GM18861 (cell line): ENCODE data around the gene NFAT5.

ENCODE experiments used
- ATAC-seq: cut with Tn5 transposase; IDR thresholded peaks from one replicate; pipeline ENCODE4 v1.9.1; 2021; ENCODE audit not compliant: unreplicated experiment

NFAT5 gene

DNA sequence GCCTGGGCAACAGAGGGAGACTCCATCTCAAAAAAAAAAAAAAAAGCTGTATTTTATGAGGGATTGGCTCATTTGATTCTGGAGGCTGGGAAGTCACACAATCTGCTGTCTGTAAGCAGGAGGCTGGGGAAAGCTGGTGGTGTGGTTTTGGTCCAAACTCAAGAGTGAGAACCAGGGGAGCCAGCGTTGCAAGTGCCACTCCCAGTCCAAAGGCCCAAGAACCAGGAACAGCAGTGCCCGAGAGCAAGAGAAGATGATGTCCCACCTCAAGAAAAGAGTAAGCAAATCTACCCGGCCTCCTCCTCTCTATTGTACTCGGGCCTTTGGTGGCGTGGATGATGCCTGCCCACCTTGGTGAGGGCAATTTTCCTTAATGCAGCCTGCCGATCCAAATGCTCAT is 166.3 kb downstream of the NFAT5 start:
- ATAC-seq, result no peak

DNA sequence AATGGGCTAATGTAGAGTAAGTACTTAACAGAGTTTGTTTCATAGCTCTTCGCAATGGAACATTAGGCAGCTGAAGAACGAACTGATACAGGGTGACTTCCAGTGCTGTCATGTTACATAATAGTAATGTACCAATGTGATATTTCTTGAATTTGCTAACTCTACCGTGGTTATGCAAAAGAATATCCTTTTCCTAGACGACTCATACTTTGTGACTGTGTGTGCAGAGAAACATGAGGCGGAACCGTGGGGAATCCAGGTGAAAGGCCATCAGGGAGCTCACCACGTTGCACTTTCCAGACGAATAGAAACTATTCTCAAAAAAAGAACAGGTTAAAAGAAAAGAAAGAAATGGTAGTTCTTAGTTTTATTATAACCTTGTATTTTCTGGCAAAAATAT is 175.8 kb downstream of the NFAT5 start:
- ATAC-seq, result no peak

DNA sequence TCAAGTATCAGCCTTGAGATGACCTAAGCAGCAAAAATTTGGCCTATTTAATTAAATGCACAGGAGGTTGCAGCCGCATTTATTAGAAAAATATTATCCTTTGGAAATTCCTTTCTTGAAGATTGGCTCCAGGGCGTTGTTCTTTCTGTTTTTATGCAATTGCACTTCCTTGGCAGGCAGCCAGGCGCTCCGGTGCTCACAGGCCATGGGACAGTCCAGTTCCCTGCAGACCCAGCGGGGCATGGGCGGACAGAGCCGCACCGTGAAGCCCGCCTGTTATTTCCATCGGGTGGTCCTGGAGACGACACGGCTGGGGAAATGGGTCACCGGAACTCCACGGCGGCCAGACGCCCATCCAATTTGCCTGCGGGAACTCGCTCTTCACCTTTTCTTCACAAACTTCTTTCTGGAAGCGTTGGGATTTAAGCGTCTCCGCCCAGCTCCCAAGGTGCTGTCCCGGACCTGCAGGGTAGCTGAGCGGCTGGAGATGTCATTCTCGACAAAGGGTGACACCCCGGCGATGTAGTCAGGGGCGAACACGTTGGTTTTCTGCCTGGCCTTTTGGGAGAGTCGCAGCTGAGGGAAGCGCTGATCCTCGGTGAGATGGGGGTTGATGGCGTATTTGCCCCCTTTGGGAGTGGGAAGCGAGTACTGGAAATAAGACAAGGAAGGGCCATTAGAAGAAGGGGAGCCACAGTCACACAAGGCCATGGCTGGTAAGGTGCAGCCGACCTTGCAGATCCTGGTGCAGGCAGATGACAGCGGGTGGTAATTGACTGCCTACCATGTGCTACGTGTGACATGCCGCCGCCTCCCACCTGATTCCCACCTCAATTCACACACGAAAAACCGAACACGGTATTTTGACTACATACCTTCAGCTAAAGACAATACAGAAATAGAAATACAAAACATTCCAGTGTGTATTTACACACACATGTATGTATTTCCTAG is 176.5 kb downstream of the NFAT5 start:
- ATAC-seq, result no peak

DNA sequence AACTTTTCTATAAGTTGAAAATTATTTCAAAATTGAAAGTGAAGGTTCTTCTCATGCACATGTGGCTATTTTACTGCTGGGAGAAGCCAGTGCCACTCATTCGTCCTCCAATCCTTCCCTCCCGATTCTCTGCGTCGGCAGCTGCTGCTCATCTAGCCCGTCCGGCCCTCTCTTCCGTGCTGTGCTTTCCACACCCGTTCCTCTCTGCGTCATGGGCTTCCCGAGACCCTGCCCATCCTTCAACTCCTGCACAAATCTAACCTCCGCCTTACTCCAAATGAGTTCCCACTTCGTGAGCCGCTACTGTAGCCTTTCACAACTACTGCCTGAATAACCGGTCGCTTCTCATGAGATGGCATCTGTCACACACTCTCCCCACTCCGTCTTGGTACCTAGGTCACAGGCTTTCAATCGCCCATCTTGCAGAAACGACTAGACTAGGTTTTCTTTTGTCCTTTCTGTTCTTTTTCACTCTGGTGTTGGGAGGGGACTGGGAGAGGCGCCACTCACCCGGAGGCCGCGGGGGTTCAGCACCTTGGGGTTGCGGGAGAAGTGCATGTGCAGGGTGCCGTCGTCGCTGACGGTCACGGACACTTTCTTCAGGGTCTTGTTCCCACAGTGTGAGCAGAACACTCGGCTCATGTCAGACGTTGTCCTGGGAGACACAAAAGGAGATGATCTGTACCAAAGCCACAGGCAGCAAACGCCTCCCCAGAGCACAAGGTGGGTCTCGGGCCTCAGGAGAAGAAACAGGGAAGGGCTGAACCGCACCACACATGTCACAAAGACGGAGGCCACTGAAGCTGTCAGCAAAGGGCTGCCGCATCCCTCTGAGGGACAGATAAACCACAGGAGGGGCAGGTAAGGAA is 178.8 kb downstream of the NFAT5 start:
- ATAC-seq, result no peak

DNA sequence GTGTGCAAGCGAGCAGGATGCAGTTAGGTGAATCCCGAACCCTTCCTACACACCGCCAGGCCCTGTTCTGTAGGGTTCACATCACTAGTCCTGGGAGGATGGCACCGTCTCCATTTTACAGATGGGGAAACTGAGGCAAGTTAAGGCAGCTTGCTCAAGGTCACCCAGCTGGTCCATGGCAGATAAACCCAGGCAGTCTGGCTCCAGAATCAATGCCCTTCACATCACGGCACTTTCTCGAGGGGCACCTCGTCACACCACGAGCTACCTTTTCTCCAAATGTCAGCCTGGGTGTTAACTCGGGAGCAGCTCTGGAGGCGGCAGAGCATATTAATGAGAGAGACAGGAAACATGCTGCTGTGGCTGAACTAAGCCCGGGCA is 179.5 kb downstream of the NFAT5 start:
- ATAC-seq, result no peak

DNA sequence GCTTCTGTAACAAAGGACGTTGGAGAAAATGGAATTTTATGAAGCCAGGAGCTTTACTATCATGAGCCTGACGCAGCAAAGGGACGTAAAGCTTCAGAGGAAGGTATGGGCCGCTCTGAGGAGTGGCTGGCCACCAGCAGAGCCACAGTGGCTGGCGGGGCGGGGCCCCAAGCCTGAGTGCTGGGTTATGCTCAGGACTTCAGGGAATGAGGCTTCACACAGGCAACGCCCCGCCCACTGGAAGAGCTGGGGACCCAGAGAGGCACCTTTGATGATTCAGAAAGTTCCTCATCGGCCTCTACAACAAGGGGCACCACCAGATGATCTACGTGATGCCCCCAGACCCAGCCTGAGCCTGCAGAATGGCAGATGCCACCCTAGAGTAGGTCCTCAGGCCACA is 180.2 kb downstream of the NFAT5 start:
- no peak for ATAC-seq

DNA sequence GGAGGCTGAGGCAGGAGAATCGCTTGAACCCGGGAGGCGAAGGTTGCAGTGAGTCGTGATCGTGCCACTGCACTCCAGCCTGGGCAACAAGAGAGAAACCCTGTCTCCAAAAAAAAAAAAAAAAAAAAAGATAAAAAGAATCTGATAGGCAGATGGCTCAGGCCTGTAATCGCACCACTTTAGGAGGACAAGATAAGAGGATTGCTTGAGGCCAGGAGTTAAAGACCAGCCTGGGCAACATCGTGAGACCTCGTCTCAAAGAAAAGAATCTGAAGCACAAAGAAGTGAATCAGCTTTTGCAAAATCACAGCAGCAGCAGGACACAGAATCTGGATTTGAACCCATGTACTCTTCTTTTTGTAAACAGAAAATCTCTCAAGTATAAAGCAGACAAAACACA is 181.3 kb downstream of the NFAT5 start:
- no peak for ATAC-seq

DNA sequence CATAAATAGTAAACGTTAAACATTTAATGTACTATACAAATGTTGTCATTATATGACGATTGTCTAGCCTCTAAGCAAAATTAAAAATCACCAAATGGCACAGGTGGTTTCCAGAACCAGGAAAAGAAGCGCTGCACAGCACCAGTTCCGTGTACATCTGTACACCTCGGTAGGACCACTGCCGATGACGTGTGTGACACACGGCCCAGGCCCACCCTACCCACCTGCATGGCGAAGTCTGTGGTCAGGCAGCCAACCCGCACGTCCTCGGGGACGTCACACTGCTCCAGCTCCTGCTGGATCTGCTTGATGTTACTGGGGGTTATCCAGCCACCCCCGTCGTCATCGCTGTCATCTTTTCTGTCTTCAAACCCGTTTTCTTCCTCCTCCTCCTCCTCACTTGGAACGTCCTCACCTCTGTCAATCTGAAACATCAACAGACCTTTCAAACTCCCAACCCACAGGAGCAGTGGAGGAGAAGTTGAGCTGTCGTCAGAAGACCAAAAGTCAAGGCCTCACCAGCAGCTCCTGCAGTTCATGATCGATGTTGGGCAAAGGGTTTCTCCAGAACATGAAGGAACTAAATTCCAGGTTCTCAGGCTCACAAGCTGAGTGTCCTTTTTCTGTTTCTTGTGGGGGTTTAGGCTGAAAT is 183.1 kb downstream of the NFAT5 start:
- ATAC-seq, result no peak

DNA sequence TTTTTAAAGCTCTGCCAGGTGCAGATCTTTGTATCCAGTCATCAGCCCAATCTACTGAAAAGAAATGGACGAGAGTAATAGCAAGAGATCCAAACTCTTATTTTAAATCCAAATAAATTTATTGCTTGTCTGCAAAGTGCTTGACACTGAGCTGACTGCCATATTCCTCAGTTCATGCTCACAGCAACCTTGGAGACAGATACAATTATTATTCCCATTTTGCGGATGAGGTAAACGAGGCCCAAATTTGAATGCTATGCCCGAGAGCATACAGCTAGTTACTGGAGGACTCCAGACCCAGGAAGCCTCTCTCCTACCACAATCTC is 188.3 kb downstream of the NFAT5 start:
- no peak for ATAC-seq
